NCI-H345 (cell line): ENCODE data around the gene COLGALT1.

ENCODE experiments used
- DNase-seq: peaks from one replicate; lab custom pipeline; 2025; lab: John Stamatoyannopoulos, UW

The COLGALT1 gene

DNA sequence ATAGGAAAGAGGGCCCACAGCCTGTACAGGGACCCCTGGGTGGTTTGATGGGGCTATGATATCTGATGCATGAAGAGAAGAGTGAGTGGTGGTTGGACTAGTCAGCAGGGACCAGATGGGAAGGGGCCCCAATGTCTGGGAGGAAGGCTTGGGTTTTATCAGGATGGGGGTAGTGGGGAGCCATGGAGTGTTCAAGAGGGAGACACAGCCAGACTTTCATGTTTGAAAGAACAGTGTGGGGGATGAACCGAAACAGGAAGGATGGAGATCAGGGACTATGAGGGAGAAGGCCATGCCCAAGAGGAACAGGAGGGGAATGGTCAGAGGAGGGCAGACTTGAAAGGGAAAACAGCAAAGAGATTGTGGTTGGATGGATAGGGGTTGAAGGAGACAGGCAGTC is 69.6 kb downstream of the COLGALT1 start:
- no peak for DNase-seq

DNA sequence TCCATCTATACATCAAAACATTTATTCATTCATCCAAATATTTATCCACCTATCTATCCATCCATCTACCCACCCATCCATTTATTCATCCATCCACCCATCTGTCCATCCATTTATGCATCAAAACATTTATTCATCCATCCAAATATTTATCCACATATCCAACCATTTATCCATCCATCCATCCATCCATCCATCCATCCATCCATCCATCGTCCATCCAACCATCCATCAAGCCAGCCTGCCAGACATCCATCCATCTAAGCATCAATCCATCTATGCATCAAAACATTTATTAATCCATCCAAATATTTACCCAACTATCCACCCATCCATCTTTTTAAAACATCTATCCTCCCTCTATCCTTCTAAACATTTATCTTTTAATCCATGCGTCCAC is 70.5 kb downstream of the COLGALT1 start:
- DNase-seq = no peak

DNA sequence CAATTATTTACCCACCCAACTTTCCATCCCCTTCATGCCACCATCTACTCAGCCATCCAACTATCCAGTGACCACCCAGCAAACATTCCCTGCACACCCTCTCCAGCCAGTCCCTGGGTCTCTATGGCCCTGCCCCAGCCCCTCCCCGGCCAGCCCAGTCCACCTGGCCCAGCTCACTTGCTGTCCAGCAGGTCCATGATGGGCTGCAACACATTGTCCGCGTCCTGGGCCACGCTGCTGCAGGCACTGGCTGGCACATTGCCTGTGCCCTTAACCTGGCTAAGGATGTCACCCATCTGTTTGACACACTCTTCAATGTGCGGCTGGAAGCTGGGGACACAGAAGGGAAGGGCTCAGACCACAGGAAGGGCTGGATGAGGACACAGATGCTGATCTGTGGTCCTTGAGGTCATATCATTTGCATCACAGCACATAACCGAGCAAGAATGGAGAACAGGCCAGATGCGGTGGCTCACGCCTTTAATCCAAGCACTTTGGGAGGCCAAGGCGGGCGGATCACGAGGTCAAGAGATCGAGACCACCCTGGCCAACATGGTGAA is 71.1 kb downstream of the COLGALT1 start:
- no peak for DNase-seq

DNA sequence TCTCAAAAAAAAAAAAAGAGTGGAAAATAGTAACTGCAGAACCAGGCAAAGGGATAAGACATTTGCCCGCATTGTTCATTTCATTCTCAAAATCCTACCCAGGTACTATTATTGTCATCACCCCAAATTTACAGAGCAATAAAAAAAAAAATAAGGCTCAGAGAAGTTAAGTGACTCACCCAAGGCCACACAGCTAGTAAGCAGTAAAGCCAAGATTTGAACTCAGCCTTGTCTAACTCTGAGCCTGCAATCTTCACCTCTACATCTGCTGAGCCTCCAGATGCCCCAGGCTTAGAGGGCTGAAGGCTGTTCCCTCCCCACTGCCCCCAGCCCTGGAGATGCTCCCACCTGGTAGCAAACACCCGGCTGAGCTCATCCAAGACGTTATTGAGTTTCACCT is 71.7 kb downstream of the COLGALT1 start:
- no peak for DNase-seq

DNA sequence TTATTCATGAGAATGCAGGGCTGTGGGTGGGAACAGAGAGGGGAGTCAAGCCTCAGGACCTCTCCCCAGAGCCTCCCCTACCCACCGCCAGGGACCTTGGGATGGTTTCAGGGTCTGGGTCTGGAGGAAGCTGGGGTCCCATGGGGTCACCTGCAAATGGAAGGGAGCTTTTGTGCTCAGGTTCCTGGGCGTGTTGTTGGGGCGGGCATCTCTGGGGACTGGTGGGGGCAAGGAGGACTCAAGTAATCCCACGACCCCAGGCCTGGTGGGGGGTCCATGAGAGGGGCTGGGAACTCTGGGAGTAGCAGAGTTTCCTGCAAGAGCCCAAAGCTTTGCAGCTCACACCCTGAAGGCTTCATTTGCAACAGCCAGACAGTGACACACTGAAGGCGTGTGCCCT is 72.5 kb downstream of the COLGALT1 start:
- no peak for DNase-seq

DNA sequence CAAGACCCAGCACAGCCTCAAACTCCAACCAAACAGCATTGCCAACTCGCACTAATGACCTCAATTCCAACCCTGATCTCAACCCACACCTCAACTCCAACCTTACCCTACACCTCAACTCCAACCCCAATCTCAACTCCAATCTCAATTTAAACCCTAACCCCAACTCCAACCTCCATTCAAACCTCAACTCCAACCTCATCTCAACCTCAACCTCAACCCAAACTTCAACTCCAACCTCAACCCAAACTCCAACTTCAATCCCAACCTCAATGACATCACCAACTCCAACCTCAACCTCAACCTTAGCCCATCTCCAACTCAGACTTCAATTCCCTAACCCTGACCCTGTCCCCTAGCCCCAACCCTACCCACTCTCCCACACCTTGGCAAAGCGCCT is 74.3 kb downstream of the COLGALT1 start:
- no peak for DNase-seq

DNA sequence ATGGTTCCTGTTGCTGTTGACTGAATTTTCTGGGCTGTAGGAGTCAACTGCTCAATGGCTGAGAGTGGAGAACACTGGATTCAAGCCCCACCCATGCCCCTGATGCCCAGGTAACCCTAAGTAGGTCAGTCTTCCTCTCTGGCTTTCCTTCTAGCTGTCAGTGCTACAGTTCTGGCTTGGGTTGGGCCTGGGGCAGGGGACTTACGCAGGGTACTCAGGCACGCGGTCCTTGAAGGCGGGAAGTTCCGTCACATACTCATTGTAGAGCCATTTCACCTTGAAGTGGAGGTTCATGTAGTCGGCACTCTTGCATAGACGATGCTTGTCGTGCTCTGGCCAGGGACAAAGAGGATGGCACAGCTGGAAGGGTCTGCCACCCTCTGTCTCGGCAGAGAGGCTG is 77.1 kb downstream of the COLGALT1 start:
- DNase-seq = no peak
